B cell (primary cell): ENCODE results near the gene CDK12.
A peak's percentile ranks its signal among the peaks of the same experiment; 100 is the strongest.

Experiments
- CTCF ChIP-seq: fragments of 200-600 bp; IDR thresholded peaks from one replicate; pipeline ENCODE4 v1.8.0; 2022; ENCODE audit warnings: antibody characterized with exemption, mild to moderate bottlenecking
- EZH2 ChIP-seq: IDR thresholded peaks from 2 replicates; pipeline ENCODE4 v1.6.1; 2012; ENCODE audit warnings: borderline replicate concordance, low read depth, mild to moderate bottlenecking, moderate library complexity, low read length; ENCODE audit not compliant: insufficient read depth, poor library complexity, severe bottlenecking

- TF ChIP-seq EZH2 (no peak), CTCF (peak; percentile 56)
Measured at GRCh38 chr17:39576187-39576586, 114.9 kb downstream of the CDK12 start.
